T-helper 22 cell (primary cell): ENCODE data around the gene SHISAL2B.
"Not testable (repeated sequence)": the region's sequence is repeated elsewhere in the genome, so short reads cannot be mapped to it uniquely, and the experiment has no call there.

Source experiments
- DNase-seq: peaks from one replicate; pipeline ENCODE4 v3.0.0-alpha.2; 2020; ENCODE audit warnings: low read depth

The SHISAL2B gene

GRCh38 chr5:64700765-64701164 lies 10.5 kb downstream of the SHISAL2B start:
- no peak for DNase-seq

GRCh38 chr5:64706074-64706473 lies 15.8 kb downstream of the SHISAL2B start:
- DNase-seq: not testable (repeated sequence)

- no peak for DNase-seq
Measured at GRCh38 chr5:64707191-64707590, 16.9 kb downstream of the SHISAL2B start.

- not testable (repeated sequence) for DNase-seq
Measured at GRCh38 chr5:64714495-64714894, 24.2 kb downstream of the SHISAL2B start.

GRCh38 chr5:64722588-64722987 lies 32.3 kb downstream of the SHISAL2B start:
- no peak for DNase-seq

GRCh38 chr5:64727150-64727549 lies 36.8 kb downstream of the SHISAL2B start:
- DNase-seq: no peak

- no peak for DNase-seq
Measured at GRCh38 chr5:64742411-64742810, 52.1 kb downstream of the SHISAL2B start.

GRCh38 chr5:64742821-64743220 lies 52.5 kb downstream of the SHISAL2B start:
- DNase-seq: no peak

- DNase-seq: no peak
Measured at GRCh38 chr5:64744914-64745313, 54.6 kb downstream of the SHISAL2B start.

GRCh38 chr5:64746446-64746845 lies 56.1 kb downstream of the SHISAL2B start:
- no peak for DNase-seq

- DNase-seq: no peak
Measured at GRCh38 chr5:64749385-64749784, 59.1 kb downstream of the SHISAL2B start.

GRCh38 chr5:64754066-64754465 lies 63.8 kb downstream of the SHISAL2B start:
- no peak for DNase-seq

GRCh38 chr5:64758901-64759300 lies 68.6 kb downstream of the SHISAL2B start:
- DNase-seq: no peak

GRCh38 chr5:64759960-64760660 lies 69.8 kb downstream of the SHISAL2B start:
- no peak for DNase-seq

- no peak for DNase-seq
Measured at GRCh38 chr5:64763948-64764503, 73.7 kb downstream of the SHISAL2B start.

- no peak for DNase-seq
Measured at GRCh38 chr5:64765804-64766504, 75.7 kb downstream of the SHISAL2B start.

GRCh38 chr5:64766941-64767340 lies 76.6 kb downstream of the SHISAL2B start:
- DNase-seq: no peak
